SK-N-SH (cell line): ENCODE measurements around the gene CCHCR1. TPM values are rescaled to one million over a fixed set of nuclear protein-coding genes. Genes with fewer than 3 reads are reported as not detected.

Experiments
- CTCF ChIA-PET: fragments of 300-600, 350-600 bp; formaldehyde crosslinking; extraction: SDS; loops from one replicate; lab custom pipeline; 2021; lab: Yijun Ruan, JAX
- POLR2A ChIA-PET: fragments of 350-600 bp; sonication (Branson Sonifier 250); formaldehyde crosslinking; extraction: SDS; loops from one replicate; lab custom pipeline; 2020; ENCODE audit warnings: antibody characterized with exemption, inconsistent platforms; lab: Yijun Ruan, JAX
- DNase-seq: peaks from one replicate; pipeline ENCODE4 v3.0.0; 2012
- H2AFZ ChIP-seq: fragments of 200-600 bp; sonication (generic); 2 replicates; pipeline ENCODE4 v1.8.1; 2016; ENCODE audit warnings: antibody characterized with exemption, mild to moderate bottlenecking, low read depth
- H3F3A ChIP-seq: fragments of 200-600 bp; sonication (generic); replicated peaks from 2 replicates; pipeline ENCODE3; 2016; ENCODE audit warnings: antibody characterized with exemption, mild to moderate bottlenecking; ENCODE audit not compliant: insufficient read depth
- H3K27ac ChIP-seq, 2 experiments: fragments of 200-500 bp in 1 of 2; fragments of 200-600 bp in 1 of 2; sonication (Bioruptor generic) in 1 of 2; sonication (generic), shearing (Covaris generic) in 1 of 2; 2 replicates each; pipeline versions ENCODE4 v1.5.1 to v1.6.1; 2014 to 2016; ENCODE audit warnings: low read depth in 2 of 2, inconsistent platforms in 1 of 2, low read length in 1 of 2, mild to moderate bottlenecking in 1 of 2, mixed read lengths in 1 of 2
- H3K27me3 ChIP-seq: fragments of 200-600 bp; sonication (generic), shearing (Covaris generic); 2 replicates; pipeline ENCODE4 v1.6.1; 2016; ENCODE audit warnings: mixed run types; ENCODE audit not compliant: insufficient read depth
- H3K36me3 ChIP-seq, 2 experiments: fragments of 200-500 bp in 1 of 2; fragments of 200-600 bp in 1 of 2; sonication (Bioruptor generic) in 1 of 2; sonication (generic) in 1 of 2; replicated peaks in 1 of 2; 2 replicates each; pipeline versions ENCODE3 to v1.5.1; 2014 to 2016; ENCODE audit warnings: low read length in 1 of 2, mild to moderate bottlenecking in 1 of 2; ENCODE audit not compliant: insufficient read depth in 2 of 2, control insufficient read depth in 1 of 2
- H3K4me1 ChIP-seq, 2 experiments: fragments of 200-500 bp in 1 of 2; fragments of 200-600 bp in 1 of 2; sonication (Bioruptor generic) in 1 of 2; sonication (generic), shearing (Covaris generic) in 1 of 2; 2 replicates each; pipeline versions ENCODE4 v1.5.1 to v1.6.1; 2014 to 2016; ENCODE audit warnings: low read depth in 1 of 2, low read length in 1 of 2, mixed run types in 1 of 2; ENCODE audit not compliant: insufficient read depth in 2 of 2, control insufficient read depth in 1 of 2
- H3K4me2 ChIP-seq: fragments of 200-600 bp; sonication (generic), shearing (Covaris generic); 2 replicates; pipeline ENCODE4 v1.6.1; 2017; ENCODE audit warnings: mixed run types
- H3K4me3 ChIP-seq, 2 experiments: fragments of 200-500 bp in 1 of 2; fragments of 200-600 bp in 1 of 2; sonication (Bioruptor generic) in 1 of 2; sonication (generic), shearing (Covaris generic) in 1 of 2; 2 replicates each; pipeline versions ENCODE4 v1.5.1 to v1.8.1; 2014 to 2016; ENCODE audit warnings: low read depth in 2 of 2, inconsistent platforms in 1 of 2, low read length in 1 of 2, mild to moderate bottlenecking in 1 of 2, mixed read lengths in 1 of 2, moderate library complexity in 1 of 2
- H3K79me2 ChIP-seq: fragments of 200-600 bp; sonication (generic); 2 replicates; pipeline ENCODE4 v1.8.1; 2017; ENCODE audit warnings: mild to moderate bottlenecking; ENCODE audit not compliant: insufficient read depth
- H3K9ac ChIP-seq: fragments of 200-600 bp; sonication (generic); 2 replicates; pipeline ENCODE4 v1.6.1; 2017; ENCODE audit warnings: mixed run types
- H3K9me2 ChIP-seq: fragments of 200-600 bp; sonication (generic); 2 replicates; pipeline ENCODE4 v1.6.1; 2017; ENCODE audit warnings: mixed run types
- H3K9me3 ChIP-seq: fragments of 200-600 bp; sonication (generic); 2 replicates; pipeline ENCODE4 v1.6.1; 2017; ENCODE audit warnings: mixed run types, mild to moderate bottlenecking, moderate library complexity
- H4K20me1 ChIP-seq: fragments of 200-600 bp; sonication (generic); 2 replicates; pipeline ENCODE4 v1.6.1; 2017; ENCODE audit warnings: mild to moderate bottlenecking, mixed run types; ENCODE audit not compliant: insufficient read depth
- EP300 ChIP-seq, 2 experiments: IDR thresholded peaks; 2 replicates each; pipeline versions ENCODE4 v1.4.0 to v1.6.1; 2012; ENCODE audit warnings: borderline replicate concordance in 1 of 2, low read depth in 1 of 2, low read length in 1 of 2
- FOXM1 ChIP-seq: IDR thresholded peaks from 2 replicates; pipeline ENCODE4 v1.4.0; 2012; ENCODE audit warnings: low read depth, mild to moderate bottlenecking
- GABPA ChIP-seq: IDR thresholded peaks from 2 replicates; pipeline ENCODE4 v1.4.0; 2012; ENCODE audit warnings: low read depth, mild to moderate bottlenecking
- GATA2 ChIP-seq: sonication (generic); formaldehyde crosslinking; IDR thresholded peaks from 2 replicates; pipeline ENCODE4 v1.5.0; 2020; ENCODE audit warnings: mild to moderate bottlenecking, missing genetic modification reagents
- MEF2A ChIP-seq: IDR thresholded peaks from 2 replicates; pipeline ENCODE4 v1.4.0; 2012; ENCODE audit warnings: low read depth, borderline replicate concordance
- MXI1 ChIP-seq: IDR thresholded peaks from 2 replicates; pipeline ENCODE4 v1.6.1; 2012; ENCODE audit warnings: mild to moderate bottlenecking, low read depth, low read length, improper control_type of control experiment
- NFIC ChIP-seq: IDR thresholded peaks from 2 replicates; pipeline ENCODE4 v1.4.0; 2012; ENCODE audit warnings: borderline replicate concordance
- NRF1 ChIP-seq: IDR thresholded peaks from 2 replicates; pipeline ENCODE4 v1.6.1; 2012; ENCODE audit warnings: low read depth, mild to moderate bottlenecking, low read length
- RCOR1 ChIP-seq: fragments of 150-350 bp; IDR thresholded peaks from 2 replicates; pipeline ENCODE4 v1.6.1; 2017; ENCODE audit warnings: antibody characterized with exemption, low read length
- TAF1 ChIP-seq: IDR thresholded peaks from 2 replicates; pipeline ENCODE4 v1.6.1; 2012; ENCODE audit warnings: low read depth, mild to moderate bottlenecking, low read length, moderate library complexity, borderline replicate concordance
- TCF12 ChIP-seq: IDR thresholded peaks from 2 replicates; pipeline ENCODE4 v1.4.0; 2012
- YY1 ChIP-seq: IDR thresholded peaks from 2 replicates; pipeline ENCODE4 v1.4.0; 2012; ENCODE audit warnings: low read depth, mild to moderate bottlenecking
- whole genome bisulfite sequencing: methylation state at CpG from one replicate; pipeline ENCODE4 v1.1.6; 2017; ENCODE audit warnings: low lambda C conversion rate; 5-methylcytosine and 5-hydroxymethylcytosine counted together
- polyA plus RNA-seq, 3 experiments: library from polyadenylated mRNA; depleted of rRNA; stranded (reverse); fragments of >200 nt; gene quantifications; 2 replicates each; pipeline ENCODE4 v1.2.3, GENCODE V29; 2012
- TF ChIP-seq, protein P1 (sequence below): fragments of 150-350 bp; IDR thresholded peaks from 2 replicates; pipeline ENCODE4 v1.6.1; 2017; ENCODE audit warnings: antibody characterized with exemption, low read length, low read depth, borderline replicate concordance
- TF ChIP-seq, protein P2 (sequence below): IDR thresholded peaks from 2 replicates; pipeline ENCODE4 v1.4.0; 2012; ENCODE audit warnings: low read depth, borderline replicate concordance
- TF ChIP-seq, protein P3 (sequence below): IDR thresholded peaks from 2 replicates; pipeline ENCODE4 v1.6.1; 2012; ENCODE audit warnings: mild to moderate bottlenecking, low read depth, low read length, moderate library complexity
- TF ChIP-seq, protein P4 (sequence below): IDR thresholded peaks from 2 replicates; pipeline ENCODE4; 2012
- TF ChIP-seq, protein P5 (sequence below): fragments of 200-600 bp; sonication (generic); IDR thresholded peaks from 2 replicates; pipeline ENCODE4 v1.6.1; 2017; ENCODE audit warnings: antibody characterized with exemption, mild to moderate bottlenecking, moderate library complexity

The CCHCR1 gene
- polyA plus RNA-seq, 1 of the 3 experiments (the other 2 are of a cell fraction): 18.7 TPM

DNA sequence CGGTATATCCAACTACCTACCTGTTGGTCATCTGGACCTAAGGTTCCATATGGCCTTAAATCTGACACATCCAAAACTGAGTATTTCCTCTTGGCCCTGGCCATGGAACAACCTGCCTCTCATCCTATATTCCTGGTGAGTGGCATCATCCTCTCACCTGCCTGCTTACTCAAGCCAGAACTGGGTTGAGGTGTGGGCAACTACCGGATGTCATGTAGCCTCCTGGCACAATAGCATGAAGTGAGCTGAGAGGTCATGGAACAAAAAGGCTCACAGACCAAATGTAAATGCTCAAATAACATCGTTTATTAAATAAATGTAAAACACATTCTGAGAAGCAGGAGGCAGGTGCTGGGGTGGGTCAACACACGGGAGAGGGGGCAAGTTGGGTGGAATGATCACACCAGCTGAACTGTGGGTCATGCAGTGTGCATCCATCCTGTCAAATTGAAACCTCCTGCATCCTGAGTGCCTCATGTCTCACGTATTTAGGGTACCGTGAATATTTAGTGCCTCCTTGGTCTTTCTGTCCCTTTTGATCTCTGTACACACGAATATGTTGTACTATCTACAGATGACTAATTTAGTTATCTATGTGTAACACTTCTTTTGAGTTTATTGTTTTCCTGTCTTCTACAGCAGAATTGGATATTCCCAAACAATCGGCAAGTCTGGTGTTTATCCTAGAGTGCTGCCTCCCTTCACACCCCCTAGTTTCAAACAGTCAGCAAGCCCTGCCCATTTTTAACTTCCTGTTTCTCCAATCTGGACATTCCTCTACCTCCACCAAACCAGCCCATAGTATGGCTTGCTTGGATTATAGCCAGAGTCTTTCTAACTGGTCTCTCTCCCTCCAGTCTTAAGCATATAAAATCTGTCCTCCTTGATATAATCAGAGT is 20.8 kb upstream of the CCHCR1 start:
- TF ChIP-seq MXI1 (no peak), TAF1 (no peak), EP300 (IDR thresholded peaks at IDR 0.05; ENCODE audit: borderline replicate concordance in 1 of 2, low read depth in 1 of 2, low read length in 1 of 2) (no peak), FOXM1 (no peak), NRF1 (no peak), GATA2 (CRISPR knock-in tag) (no peak), TCF12 (no peak), GABPA (no peak), MEF2A (no peak), RCOR1 (no peak), NFIC (no peak), YY1 (no peak)
- TF ChIP-seq, protein P1, sequence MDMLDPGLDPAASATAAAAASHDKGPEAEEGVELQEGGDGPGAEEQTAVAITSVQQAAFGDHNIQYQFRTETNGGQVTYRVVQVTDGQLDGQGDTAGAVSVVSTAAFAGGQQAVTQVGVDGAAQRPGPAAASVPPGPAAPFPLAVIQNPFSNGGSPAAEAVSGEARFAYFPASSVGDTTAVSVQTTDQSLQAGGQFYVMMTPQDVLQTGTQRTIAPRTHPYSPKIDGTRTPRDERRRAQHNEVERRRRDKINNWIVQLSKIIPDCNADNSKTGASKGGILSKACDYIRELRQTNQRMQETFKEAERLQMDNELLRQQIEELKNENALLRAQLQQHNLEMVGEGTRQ: no peak
- TF ChIP-seq, protein P2, sequence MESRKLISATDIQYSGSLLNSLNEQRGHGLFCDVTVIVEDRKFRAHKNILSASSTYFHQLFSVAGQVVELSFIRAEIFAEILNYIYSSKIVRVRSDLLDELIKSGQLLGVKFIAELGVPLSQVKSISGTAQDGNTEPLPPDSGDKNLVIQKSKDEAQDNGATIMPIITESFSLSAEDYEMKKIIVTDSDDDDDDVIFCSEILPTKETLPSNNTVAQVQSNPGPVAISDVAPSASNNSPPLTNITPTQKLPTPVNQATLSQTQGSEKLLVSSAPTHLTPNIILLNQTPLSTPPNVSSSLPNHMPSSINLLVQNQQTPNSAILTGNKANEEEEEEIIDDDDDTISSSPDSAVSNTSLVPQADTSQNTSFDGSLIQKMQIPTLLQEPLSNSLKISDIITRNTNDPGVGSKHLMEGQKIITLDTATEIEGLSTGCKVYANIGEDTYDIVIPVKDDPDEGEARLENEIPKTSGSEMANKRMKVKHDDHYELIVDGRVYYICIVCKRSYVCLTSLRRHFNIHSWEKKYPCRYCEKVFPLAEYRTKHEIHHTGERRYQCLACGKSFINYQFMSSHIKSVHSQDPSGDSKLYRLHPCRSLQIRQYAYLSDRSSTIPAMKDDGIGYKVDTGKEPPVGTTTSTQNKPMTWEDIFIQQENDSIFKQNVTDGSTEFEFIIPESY: no peak
- TF ChIP-seq, protein P3, sequence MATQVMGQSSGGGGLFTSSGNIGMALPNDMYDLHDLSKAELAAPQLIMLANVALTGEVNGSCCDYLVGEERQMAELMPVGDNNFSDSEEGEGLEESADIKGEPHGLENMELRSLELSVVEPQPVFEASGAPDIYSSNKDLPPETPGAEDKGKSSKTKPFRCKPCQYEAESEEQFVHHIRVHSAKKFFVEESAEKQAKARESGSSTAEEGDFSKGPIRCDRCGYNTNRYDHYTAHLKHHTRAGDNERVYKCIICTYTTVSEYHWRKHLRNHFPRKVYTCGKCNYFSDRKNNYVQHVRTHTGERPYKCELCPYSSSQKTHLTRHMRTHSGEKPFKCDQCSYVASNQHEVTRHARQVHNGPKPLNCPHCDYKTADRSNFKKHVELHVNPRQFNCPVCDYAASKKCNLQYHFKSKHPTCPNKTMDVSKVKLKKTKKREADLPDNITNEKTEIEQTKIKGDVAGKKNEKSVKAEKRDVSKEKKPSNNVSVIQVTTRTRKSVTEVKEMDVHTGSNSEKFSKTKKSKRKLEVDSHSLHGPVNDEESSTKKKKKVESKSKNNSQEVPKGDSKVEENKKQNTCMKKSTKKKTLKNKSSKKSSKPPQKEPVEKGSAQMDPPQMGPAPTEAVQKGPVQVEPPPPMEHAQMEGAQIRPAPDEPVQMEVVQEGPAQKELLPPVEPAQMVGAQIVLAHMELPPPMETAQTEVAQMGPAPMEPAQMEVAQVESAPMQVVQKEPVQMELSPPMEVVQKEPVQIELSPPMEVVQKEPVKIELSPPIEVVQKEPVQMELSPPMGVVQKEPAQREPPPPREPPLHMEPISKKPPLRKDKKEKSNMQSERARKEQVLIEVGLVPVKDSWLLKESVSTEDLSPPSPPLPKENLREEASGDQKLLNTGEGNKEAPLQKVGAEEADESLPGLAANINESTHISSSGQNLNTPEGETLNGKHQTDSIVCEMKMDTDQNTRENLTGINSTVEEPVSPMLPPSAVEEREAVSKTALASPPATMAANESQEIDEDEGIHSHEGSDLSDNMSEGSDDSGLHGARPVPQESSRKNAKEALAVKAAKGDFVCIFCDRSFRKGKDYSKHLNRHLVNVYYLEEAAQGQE: no peak
- TF ChIP-seq, protein P4, sequence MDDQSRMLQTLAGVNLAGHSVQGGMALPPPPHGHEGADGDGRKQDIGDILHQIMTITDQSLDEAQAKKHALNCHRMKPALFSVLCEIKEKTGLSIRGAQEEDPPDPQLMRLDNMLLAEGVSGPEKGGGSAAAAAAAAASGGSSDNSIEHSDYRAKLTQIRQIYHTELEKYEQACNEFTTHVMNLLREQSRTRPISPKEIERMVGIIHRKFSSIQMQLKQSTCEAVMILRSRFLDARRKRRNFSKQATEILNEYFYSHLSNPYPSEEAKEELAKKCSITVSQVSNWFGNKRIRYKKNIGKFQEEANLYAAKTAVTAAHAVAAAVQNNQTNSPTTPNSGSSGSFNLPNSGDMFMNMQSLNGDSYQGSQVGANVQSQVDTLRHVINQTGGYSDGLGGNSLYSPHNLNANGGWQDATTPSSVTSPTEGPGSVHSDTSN: no peak
- TF ChIP-seq, protein P5, sequence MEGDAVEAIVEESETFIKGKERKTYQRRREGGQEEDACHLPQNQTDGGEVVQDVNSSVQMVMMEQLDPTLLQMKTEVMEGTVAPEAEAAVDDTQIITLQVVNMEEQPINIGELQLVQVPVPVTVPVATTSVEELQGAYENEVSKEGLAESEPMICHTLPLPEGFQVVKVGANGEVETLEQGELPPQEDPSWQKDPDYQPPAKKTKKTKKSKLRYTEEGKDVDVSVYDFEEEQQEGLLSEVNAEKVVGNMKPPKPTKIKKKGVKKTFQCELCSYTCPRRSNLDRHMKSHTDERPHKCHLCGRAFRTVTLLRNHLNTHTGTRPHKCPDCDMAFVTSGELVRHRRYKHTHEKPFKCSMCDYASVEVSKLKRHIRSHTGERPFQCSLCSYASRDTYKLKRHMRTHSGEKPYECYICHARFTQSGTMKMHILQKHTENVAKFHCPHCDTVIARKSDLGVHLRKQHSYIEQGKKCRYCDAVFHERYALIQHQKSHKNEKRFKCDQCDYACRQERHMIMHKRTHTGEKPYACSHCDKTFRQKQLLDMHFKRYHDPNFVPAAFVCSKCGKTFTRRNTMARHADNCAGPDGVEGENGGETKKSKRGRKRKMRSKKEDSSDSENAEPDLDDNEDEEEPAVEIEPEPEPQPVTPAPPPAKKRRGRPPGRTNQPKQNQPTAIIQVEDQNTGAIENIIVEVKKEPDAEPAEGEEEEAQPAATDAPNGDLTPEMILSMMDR: no peak
- DNase-seq: no peak
- Histone ChIP-seq H3K9ac (no peak overlapping the region), H2AFZ (peak overlapping the region; percentile 63; the same call in 1 of the 2 replicates), H3K27ac (no peak overlapping the region), H3K79me2 (no peaks in the 10 kb centered on the region), H3K27me3 (no peaks in the 10 kb centered on the region), H4K20me1 (no peaks in the 10 kb centered on the region), H3K4me3 (no peak overlapping the region), H3K4me1 (no peaks in the 10 kb centered on the region), H3K9me2 (no peaks in the 10 kb centered on the region), H3K9me3 (no peaks in the 10 kb centered on the region), H3F3A (no peaks in the 10 kb centered on the region), H3K4me2 (no peak overlapping the region), H3K36me3 (no peaks in the 10 kb centered on the region)
- WGBS: 58% methylated on average over 8 of the region's 8 CpGs
- POLR2A ChIA-PET: no interaction called here
- CTCF ChIA-PET: interaction anchor here (0.6 kb wide), 1 partner anchor 1165 kb away, joined by 3 read pairs; no protein-coding TSS in a partner anchor
